GM23338 (cell line): ENCODE results near the gene ABAT. TPM values are rescaled to one million over a fixed set of nuclear protein-coding genes. Genes with fewer than 3 reads are reported as not detected.
A peak's percentile ranks its signal among the peaks of the same experiment; 100 is the strongest.

ENCODE experiments used
- ATAC-seq: fragments of 200-7000 bp; cut with Tn5 transposase; 3 replicates; pipeline ENCODE4 v1.9.1; 2020
- DNase-seq: peaks from one replicate; pipeline ENCODE4 v3.0.0-alpha.2; 2015; ENCODE audit warnings: low spot score
- H2AFZ ChIP-seq: fragments of 200-600 bp; sonication (generic); 2 replicates; pipeline ENCODE4 v1.8.0; 2016; ENCODE audit warnings: antibody characterized with exemption, mild to moderate bottlenecking, moderate library complexity
- H3F3A ChIP-seq: fragments of 200-600 bp; sonication (generic); replicated peaks from 2 replicates; pipeline ENCODE4 v1.8.0; 2017; ENCODE audit warnings: antibody characterized with exemption, mixed run types, low read depth
- H3K27ac ChIP-seq: fragments of 200-600 bp; sonication (generic); 2 replicates; pipeline ENCODE4 v1.6.1; 2016; ENCODE audit warnings: low read depth
- H3K27me3 ChIP-seq: fragments of 200-600 bp; sonication (generic); 2 replicates; pipeline ENCODE4 v1.8.0; 2016; ENCODE audit warnings: mild to moderate bottlenecking, mixed run types, moderate library complexity; ENCODE audit not compliant: insufficient read depth
- H3K36me3 ChIP-seq: fragments of 200-600 bp; sonication (generic); 2 replicates; pipeline ENCODE4 v1.8.0; 2016; ENCODE audit warnings: mild to moderate bottlenecking; ENCODE audit not compliant: insufficient read depth
- H3K4me1 ChIP-seq: fragments of 200-600 bp; sonication (generic); 2 replicates; pipeline ENCODE4 v1.8.0; 2016; ENCODE audit warnings: mild to moderate bottlenecking, moderate library complexity; ENCODE audit not compliant: insufficient read depth
- H3K4me2 ChIP-seq: fragments of 200-600 bp; sonication (generic); 2 replicates; pipeline ENCODE4 v1.7.1; 2017; ENCODE audit warnings: mixed run types
- H3K4me3 ChIP-seq: fragments of 200-600 bp; sonication (generic); 2 replicates; pipeline ENCODE4 v1.6.1; 2016; ENCODE audit warnings: mixed run types
- H3K79me2 ChIP-seq: fragments of 200-600 bp; sonication (generic); replicated peaks from 2 replicates; pipeline ENCODE4 v1.8.0; 2017; ENCODE audit warnings: mild to moderate bottlenecking; ENCODE audit not compliant: insufficient read depth
- H3K9me2 ChIP-seq: fragments of 200-600 bp; sonication (generic); 2 replicates; pipeline ENCODE4 v1.8.0; 2017; ENCODE audit not compliant: insufficient read depth
- H4K20me1 ChIP-seq: fragments of 200-600 bp; sonication (generic); replicated peaks from 2 replicates; pipeline ENCODE4 v1.8.0; 2017; ENCODE audit warnings: mild to moderate bottlenecking; ENCODE audit not compliant: insufficient read depth
- H3K27ac Mint-ChIP-seq: 2 replicates; pipeline ENCODE4 v1.8.0; 2020; ENCODE audit warnings: inconsistent platforms, mild to moderate bottlenecking, moderate library complexity, mixed read lengths
- H3K27me3 Mint-ChIP-seq: 3 replicates; pipeline ENCODE4 v1.8.0; 2022; ENCODE audit warnings: low read depth, mild to moderate bottlenecking, moderate library complexity, mixed read lengths, inconsistent platforms; ENCODE audit not compliant: insufficient read depth, poor library complexity
- H3K36me3 Mint-ChIP-seq: 3 replicates; pipeline ENCODE4 v1.8.0; 2021; ENCODE audit warnings: low read depth, mild to moderate bottlenecking, inconsistent platforms, moderate library complexity, mixed read lengths
- H3K4me1 Mint-ChIP-seq: 3 replicates; pipeline ENCODE4 v1.8.0; 2020; ENCODE audit warnings: mild to moderate bottlenecking, inconsistent platforms, mixed read lengths
- H3K4me3 Mint-ChIP-seq: 3 replicates; pipeline ENCODE4 v1.8.0; 2021; ENCODE audit warnings: moderate library complexity, mild to moderate bottlenecking, inconsistent platforms, mixed read lengths
- H3K9me3 Mint-ChIP-seq: 3 replicates; pipeline ENCODE4 v1.8.0; 2020; ENCODE audit warnings: moderate library complexity, mild to moderate bottlenecking, inconsistent platforms, mixed read lengths
- CREB1 ChIP-seq: fragments of 250-450 bp; sonication (Bioruptor Pico); IDR thresholded peaks from 2 replicates; pipeline ENCODE4 v1.5.0; 2020; ENCODE audit warnings: low read depth, mild to moderate bottlenecking, moderate library complexity
- EZH2 ChIP-seq: fragments of 200-600 bp; sonication (generic); IDR thresholded peaks from one replicate; pipeline ENCODE4 v1.8.0; 2017; ENCODE audit warnings: antibody characterized with exemption, mild to moderate bottlenecking, low read depth; ENCODE audit not compliant: unreplicated experiment
- EZH2phosphoT487 ChIP-seq: fragments of 200-600 bp; sonication (generic); IDR thresholded peaks from one replicate; pipeline ENCODE4 v1.8.1; 2018; ENCODE audit warnings: antibody characterized with exemption; ENCODE audit not compliant: unreplicated experiment
- JUNB ChIP-seq: IDR thresholded peaks from one replicate; pipeline ENCODE4 v1.6.1; 2016; ENCODE audit warnings: antibody characterized with exemption; ENCODE audit not compliant: unreplicated experiment
- NANOG ChIP-seq: IDR thresholded peaks from 2 replicates; pipeline ENCODE4 v1.6.1; 2016; ENCODE audit warnings: antibody characterized with exemption, borderline replicate concordance
- POLR2AphosphoS5 ChIP-seq: IDR thresholded peaks from 2 replicates; pipeline ENCODE4 v1.6.1; 2016; ENCODE audit warnings: antibody characterized with exemption, low read depth
- STAT1 ChIP-seq: IDR thresholded peaks from one replicate; pipeline ENCODE4 v1.6.1; 2016; ENCODE audit warnings: antibody characterized with exemption; ENCODE audit not compliant: unreplicated experiment
- ZNF114 ChIP-seq: fragments of 250-450 bp; sonication (Bioruptor Pico); IDR thresholded peaks from 2 replicates; pipeline ENCODE4 v1.5.0; 2020; ENCODE audit warnings: mild to moderate bottlenecking, moderate library complexity
- ZNF331 ChIP-seq: fragments of 250-450 bp; sonication (Bioruptor Pico); IDR thresholded peaks from 2 replicates; pipeline ENCODE4 v1.5.0; 2020; ENCODE audit warnings: low read depth, mild to moderate bottlenecking, moderate library complexity
- polyA plus RNA-seq: library from polyadenylated mRNA; unstranded; fragments of >200 nt; fragmentation: Nextera tagmentation; extraction: Ambion mirVana; gene quantifications from 2 replicates; pipeline ENCODE4 v1.2.1, GENCODE V29; 2016
- total RNA-seq: library from RNA; depleted of rRNA; stranded (reverse); fragments of >200 nt; shearing (Covaris generic); gene quantifications from 2 replicates; pipeline ENCODE4 v1.2.3, GENCODE V29; 2014
- TF ChIP-seq, protein P1 (sequence below): IDR thresholded peaks from 2 replicates; pipeline ENCODE4 v1.6.1; 2016; ENCODE audit warnings: antibody characterized with exemption
- TF ChIP-seq, protein P2 (sequence below), 2 experiments: fragments of 200-600 bp in 1 of 2; sonication (generic) in 1 of 2; conservative IDR thresholded peaks; 2 replicates each; pipeline versions ENCODE4 v1.5.1 to v1.6.1; 2016 to 2017; ENCODE audit warnings: antibody characterized with exemption in 2 of 2, low read depth in 2 of 2, mild to moderate bottlenecking in 2 of 2, moderate library complexity in 1 of 2

ABAT gene
- total and polyA plus RNA-seq, 2 experiments from 2014 or later: 4.4 to 8.8 TPM

DNA sequence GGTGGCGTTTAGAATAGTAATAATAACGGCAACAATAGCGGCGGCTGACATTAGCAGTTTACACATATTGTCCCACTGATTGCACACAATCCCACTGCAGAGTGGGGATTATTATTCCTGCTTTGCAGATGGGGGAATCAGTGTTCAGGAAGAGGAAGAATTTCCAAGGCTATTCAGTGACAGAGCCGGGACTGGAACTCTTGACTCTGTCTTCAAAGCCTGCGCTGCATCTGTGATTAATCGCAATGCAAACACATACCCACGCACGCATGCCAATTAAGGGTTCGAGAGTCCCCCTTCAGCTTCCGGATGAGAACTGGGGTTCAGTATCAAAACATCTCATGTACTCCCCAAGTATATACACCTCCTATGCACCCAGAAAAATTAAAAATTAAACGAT, 93.9 kb downstream of the ABAT start (continued):
- TF ChIP-seq, protein P1, sequence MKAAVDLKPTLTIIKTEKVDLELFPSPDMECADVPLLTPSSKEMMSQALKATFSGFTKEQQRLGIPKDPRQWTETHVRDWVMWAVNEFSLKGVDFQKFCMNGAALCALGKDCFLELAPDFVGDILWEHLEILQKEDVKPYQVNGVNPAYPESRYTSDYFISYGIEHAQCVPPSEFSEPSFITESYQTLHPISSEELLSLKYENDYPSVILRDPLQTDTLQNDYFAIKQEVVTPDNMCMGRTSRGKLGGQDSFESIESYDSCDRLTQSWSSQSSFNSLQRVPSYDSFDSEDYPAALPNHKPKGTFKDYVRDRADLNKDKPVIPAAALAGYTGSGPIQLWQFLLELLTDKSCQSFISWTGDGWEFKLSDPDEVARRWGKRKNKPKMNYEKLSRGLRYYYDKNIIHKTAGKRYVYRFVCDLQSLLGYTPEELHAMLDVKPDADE: no peak
- TF ChIP-seq ZNF114 (CRISPR knock-in tag) (no peak), STAT1 (no peak), ZNF331 (CRISPR knock-in tag) (no peak), EZH2phosphoT487 (no peak), POLR2AphosphoS5 (no peak), EZH2 (no peak), NANOG (no peak)

DNA sequence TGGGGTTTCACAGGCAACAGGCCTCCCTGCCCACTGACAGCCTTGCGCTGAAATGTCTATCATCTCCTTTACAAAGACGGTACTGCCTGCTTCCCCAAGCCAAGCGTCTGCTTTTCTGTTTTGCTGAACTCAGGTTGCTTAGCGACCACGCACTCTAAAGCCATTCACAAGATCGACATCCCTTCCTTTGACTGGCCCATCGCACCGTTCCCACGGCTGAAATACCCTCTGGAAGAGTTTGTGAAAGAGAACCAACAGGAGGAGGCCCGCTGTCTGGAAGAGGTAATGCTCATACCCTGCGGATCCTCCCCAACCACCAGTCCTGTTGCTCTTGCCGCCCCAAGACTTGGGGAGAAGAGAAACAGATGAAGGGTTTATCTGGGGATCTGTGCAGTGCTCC, 94.3 kb downstream of the ABAT start:
- no peak overlapping the region for H3K4me2 ChIP-seq
- Mint-ChIP-seq H3K36me3 (no peaks in the 10 kb centered on the region), H3K27ac (0 out of 2 replicates have a peak overlapping the region, but pooled peaks have one; percentile 31), H3K9me3 (no peaks in the 10 kb centered on the region), H3K4me1 (peaks cover 13% of the 10 kb centered on the region), H3K27me3 (peaks cover 11% of the 10 kb centered on the region), H3K4me3 (no peak overlapping the region)
- H3K27ac ChIP-seq: no peak overlapping the region
- H4K20me1 ChIP-seq: no peaks in the 10 kb centered on the region
- H3K36me3 ChIP-seq: no peaks in the 10 kb centered on the region
- no peaks in the 10 kb centered on the region for H3K9me2 ChIP-seq
- no peak overlapping the region for H3K4me3 ChIP-seq
- no peaks in the 10 kb centered on the region for H3K27me3 ChIP-seq
- no peaks in the 10 kb centered on the region for H3K79me2 ChIP-seq
- no peak for TF ChIP-seq EZH2
- no peak for TF ChIP-seq JUNB
- TF ChIP-seq STAT1: no peak
- TF ChIP-seq, protein P1: no peak
- no peak for TF ChIP-seq ZNF331 (CRISPR knock-in tag)
- ATAC-seq (peak; percentile 17; the same call in 2 of the 3 replicates), DNase-seq (peak; percentile 75)
- peaks cover 6% of the 10 kb centered on the region; the same call in 1 of the 2 replicates for H3F3A ChIP-seq
- H3K4me1 ChIP-seq: peaks cover 16% of the 10 kb centered on the region
- no peak overlapping the region for H2AFZ ChIP-seq

DNA sequence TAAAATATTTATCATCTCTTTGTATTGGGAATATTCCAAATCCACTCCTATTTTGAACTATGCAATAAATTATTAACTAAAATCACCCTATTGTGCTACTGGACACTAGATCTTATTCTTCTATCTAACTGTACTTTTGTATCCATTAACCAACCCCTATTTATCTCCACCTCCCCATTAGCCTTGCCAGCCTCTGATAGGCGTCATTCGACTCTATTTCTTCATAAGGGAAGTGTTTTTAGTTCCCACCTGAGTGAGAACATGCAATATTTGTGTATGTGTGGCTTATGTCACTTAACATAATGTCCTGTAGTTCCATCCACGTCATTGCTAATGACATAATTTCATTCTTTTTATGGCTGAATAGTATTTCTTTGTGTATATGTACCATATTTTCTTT, 99.1 kb downstream of the ABAT start:
- H3K27me3 ChIP-seq: no peaks in the 10 kb centered on the region
- H3F3A ChIP-seq: no peaks in the 10 kb centered on the region
- H4K20me1 ChIP-seq: no peaks in the 10 kb centered on the region
- H3K27ac ChIP-seq: no peak overlapping the region
- no peaks in the 10 kb centered on the region for H3K9me2 ChIP-seq
- no peak overlapping the region for H3K27ac Mint-ChIP-seq
- no peak overlapping the region for H3K4me2 ChIP-seq
- ATAC-seq (no peak), DNase-seq (no peak)
- no peaks in the 10 kb centered on the region for H3K36me3 ChIP-seq
- H2AFZ ChIP-seq: no peak overlapping the region
- H3K79me2 ChIP-seq: no peaks in the 10 kb centered on the region
- no peak overlapping the region for H3K4me3 Mint-ChIP-seq
- H3K4me3 ChIP-seq: no peak overlapping the region
- H3K4me1 ChIP-seq: no peaks in the 10 kb centered on the region
- peaks cover 2% of the 10 kb centered on the region for H3K27me3 Mint-ChIP-seq
- H3K36me3 Mint-ChIP-seq: peaks cover 6% of the 10 kb centered on the region; the same call in 2 of the 3 replicates
- no peaks in the 10 kb centered on the region for H3K9me3 Mint-ChIP-seq
- H3K4me1 Mint-ChIP-seq: no peaks in the 10 kb centered on the region
- TF ChIP-seq EZH2: no peak
- no peak for TF ChIP-seq JUNB
- no peak for TF ChIP-seq ZNF114 (CRISPR knock-in tag)
- TF ChIP-seq, protein P2, sequence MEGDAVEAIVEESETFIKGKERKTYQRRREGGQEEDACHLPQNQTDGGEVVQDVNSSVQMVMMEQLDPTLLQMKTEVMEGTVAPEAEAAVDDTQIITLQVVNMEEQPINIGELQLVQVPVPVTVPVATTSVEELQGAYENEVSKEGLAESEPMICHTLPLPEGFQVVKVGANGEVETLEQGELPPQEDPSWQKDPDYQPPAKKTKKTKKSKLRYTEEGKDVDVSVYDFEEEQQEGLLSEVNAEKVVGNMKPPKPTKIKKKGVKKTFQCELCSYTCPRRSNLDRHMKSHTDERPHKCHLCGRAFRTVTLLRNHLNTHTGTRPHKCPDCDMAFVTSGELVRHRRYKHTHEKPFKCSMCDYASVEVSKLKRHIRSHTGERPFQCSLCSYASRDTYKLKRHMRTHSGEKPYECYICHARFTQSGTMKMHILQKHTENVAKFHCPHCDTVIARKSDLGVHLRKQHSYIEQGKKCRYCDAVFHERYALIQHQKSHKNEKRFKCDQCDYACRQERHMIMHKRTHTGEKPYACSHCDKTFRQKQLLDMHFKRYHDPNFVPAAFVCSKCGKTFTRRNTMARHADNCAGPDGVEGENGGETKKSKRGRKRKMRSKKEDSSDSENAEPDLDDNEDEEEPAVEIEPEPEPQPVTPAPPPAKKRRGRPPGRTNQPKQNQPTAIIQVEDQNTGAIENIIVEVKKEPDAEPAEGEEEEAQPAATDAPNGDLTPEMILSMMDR (conservative IDR thresholded peaks at IDR 0.05; ENCODE audit: low read depth in 2 of 2): no peak
- TF ChIP-seq EZH2phosphoT487: no peak
- no peak for TF ChIP-seq CREB1 (CRISPR knock-in tag)
- no peak for TF ChIP-seq POLR2AphosphoS5
